Effector CD4-positive, alpha-beta T cell (primary cell): Measurements from ENCODE around the gene PCDHGC3.

Source experiments
- DNase-seq: peaks from one replicate; pipeline ENCODE4 v3.0.0-alpha.2; 2020

PCDHGC3 gene

GRCh38 chr5:141508798-141509611, 33.2 kb downstream of the PCDHGC3 start:
- DNase-seq = no peak

DNA sequence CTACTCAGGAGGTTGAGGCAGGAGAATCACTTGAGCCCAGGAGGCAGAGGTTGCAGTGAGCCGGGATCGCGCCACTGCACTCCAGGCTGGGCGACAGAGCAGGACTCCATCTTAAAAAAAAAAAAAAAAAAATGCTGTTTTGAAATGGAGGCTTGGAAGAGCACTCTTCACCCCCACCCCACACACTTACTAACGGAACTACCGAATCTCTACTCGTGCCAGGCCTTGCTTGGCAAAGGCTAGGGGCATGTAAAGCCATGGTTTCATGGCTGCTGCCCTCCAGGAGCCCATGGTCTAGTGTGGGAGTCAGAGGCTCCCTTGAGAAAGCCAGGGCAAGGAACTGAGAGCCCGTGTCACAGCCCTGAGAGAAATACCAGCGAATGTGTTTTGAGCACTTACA, 34.4 kb downstream of the PCDHGC3 start:
- DNase-seq = no peak

DNA sequence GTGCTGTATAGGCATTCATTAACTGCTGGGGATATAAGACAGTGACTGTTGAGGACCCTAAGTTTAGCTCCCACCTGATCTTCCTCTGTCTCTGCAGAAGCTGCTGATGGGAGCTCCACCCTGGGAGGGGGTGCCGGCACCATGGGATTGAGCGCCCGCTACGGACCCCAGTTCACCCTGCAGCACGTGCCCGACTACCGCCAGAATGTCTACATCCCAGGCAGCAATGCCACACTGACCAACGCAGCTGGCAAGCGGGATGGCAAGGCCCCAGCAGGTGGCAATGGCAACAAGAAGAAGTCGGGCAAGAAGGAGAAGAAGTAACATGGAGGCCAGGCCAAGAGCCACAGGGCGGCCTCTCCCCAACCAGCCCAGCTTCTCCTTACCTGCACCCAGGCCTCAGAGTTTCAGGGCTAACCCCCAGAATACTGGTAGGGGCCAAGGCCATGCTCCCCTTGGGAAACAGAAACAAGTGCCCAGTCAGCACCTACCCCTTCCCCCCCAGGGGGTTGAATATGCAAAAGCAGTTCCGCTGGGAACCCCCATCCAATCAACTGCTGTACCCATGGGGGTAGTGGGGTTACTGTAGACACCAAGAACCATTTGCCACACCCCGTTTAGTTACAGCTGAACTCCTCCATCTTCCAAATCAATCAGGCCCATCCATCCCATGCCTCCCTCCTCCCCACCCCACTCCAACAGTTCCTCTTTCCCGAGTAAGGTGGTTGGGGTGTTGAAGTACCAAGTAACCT, 35.3 kb downstream of the PCDHGC3 start:
- DNase-seq = no peak

DNA sequence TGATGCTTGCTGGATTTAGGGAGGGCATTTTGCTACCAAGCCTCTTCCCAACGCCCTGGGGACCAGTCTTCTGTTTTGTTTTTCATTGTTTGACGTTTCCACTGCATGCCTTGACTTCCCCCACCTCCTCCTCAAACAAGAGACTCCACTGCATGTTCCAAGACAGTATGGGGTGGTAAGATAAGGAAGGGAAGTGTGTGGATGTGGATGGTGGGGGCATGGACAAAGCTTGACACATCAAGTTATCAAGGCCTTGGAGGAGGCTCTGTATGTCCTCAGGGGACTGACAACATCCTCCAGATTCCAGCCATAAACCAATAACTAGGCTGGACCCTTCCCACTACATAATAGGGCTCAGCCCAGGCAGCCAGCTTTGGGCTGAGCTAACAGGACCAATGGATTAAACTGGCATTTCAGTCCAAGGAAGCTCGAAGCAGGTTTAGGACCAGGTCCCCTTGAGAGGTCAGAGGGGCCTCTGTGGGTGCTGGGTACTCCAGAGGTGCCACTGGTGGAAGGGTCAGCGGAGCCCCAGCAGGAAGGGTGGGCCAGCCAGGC, 36.1 kb downstream of the PCDHGC3 start:
- DNase-seq = no peak

- DNase-seq = peak; percentile 83
These were observed 36.7 kb downstream of the PCDHGC3 start for GRCh38 chr5:141512390-141512910.

GRCh38 chr5:141512911-141513626, 37.3 kb downstream of the PCDHGC3 start:
- no peak for DNase-seq

DNA sequence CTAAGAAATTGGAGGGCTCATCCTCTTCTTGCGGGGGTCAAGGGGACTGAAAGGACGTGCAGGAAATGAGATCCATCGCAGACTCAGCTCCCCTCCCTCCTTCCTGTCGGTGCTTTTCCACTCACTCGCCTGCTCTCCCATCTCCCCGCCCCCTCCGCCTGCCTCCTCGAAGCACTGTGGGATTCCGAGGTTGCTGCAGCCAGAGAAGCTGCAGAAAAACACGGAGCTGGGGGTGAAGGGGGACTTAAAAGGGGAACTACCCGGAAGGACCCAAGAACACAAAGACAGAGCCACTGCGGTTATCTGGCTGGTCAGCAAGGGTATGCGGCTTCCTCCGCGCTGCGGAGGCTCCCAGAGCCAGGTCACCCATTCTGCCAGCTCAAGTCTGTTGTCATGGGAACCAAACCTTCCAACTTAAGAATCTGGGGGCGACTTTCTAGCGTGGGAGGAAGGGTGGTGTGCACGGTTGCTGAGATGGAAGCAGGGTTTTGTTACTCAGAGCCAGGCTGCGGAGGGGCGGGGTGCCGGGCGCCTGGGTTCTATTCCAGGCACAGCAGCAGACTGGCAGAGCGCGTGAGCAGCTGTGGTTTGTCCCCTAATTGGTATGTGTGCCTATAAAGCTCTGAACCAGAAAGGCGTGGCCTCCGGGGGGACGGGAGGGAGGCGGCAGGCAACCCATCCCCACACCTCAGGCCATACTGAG, 38.0 kb downstream of the PCDHGC3 start:
- DNase-seq = peak; percentile 12

GRCh38 chr5:141514330-141515133, 38.8 kb downstream of the PCDHGC3 start:
- DNase-seq = no peak

DNA sequence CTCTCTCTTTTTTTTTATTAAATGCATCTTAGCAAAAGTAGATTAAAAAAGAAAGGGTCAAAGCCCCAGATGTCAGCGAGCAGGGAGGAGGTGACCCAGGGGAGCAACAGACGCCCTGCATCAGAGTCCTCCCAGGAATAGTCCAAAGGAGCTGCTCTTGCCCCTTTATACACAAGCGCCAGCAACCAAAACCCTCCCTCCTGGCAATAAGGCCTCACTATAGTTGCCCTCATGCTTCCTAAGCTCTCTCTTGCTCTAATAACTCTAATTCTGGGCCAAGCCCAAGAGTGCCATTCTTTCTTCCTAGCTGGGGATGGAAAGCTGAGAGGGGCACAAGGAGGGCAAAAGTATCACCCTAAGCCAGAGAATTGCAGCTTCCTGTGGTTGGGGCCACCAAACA, 39.4 kb downstream of the PCDHGC3 start:
- no peak for DNase-seq

DNA sequence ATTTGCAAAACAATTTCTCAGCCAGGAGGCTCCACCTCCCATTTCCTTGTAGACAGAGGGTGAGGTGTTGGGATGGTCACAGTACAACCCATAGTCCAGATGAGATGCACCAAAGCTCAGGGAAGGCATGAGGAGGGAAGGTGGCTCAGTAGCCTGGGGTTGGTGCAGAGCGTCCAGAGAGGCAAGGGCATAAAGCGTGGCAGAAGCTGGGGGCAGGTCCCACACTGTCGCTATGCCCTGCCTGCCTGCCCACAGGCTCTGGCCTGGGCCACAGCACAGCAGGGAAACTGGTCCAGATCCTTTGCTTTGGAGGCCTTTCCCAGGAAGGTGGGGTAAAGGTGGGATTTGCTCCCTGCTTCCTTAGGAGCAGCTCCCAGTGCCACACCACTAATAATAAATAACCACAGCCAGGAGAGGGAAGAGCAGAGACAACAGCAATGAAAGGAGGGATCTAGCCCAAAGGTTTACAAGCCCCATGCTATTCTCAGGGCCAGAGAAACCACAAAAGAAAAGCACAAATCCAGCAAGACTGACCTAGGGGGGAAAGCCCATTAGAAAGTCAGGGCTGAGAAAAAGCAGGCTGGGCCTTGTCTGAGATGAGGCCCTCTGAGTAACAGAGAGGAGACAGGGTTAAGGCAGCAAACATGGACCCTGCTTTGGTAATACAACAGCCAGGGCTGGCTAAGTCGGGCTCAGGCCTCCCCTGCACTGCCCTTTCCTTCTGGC, 40.3 kb downstream of the PCDHGC3 start:
- DNase-seq = no peak

GRCh38 chr5:141516672-141517025, 40.9 kb downstream of the PCDHGC3 start:
- DNase-seq = no peak

DNA sequence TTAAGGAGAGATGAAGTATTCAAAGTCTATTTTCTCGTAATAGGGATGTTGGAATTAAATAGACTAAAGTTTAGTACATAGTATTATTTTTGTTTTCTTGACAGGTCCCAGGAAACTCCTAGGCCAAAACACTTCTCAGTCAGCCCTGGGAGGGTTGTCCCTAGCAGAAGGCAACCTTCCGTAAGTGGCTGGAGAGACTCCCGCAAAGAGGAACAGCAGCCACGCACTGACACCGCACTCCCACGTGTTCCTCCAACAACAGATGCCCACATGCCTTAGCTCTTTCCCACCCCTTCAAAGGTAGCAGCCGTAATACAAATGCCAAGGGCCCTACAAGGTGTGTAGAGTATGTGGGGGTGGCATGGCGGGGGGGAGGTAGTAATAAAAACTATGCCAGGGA, 41.5 kb downstream of the PCDHGC3 start:
- DNase-seq = no peak

GRCh38 chr5:141517880-141518617, 42.3 kb downstream of the PCDHGC3 start:
- DNase-seq = no peak

DNA sequence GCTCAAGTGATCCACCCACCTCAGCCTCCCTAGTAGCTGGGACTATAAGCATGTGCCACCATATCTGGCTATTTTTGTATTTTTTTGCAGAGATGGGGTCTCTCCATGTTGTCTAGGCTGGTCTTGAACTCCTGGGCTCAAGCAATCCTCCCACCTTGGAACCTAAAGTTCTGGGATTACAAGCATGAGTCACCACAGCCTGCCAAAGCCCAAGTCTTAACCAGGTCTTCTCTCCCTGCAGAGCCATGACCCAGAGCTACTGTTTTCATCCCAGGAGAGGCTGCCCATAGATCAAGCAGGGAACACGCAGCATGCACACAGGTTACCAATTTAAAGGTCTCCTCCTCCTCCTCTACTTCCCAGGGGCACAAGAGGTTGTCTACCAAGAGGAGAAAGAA, 42.9 kb downstream of the PCDHGC3 start:
- DNase-seq = no peak

GRCh38 chr5:141519605-141520565, 44.1 kb downstream of the PCDHGC3 start:
- DNase-seq = no peak

- DNase-seq = no peak
These were observed 45.5 kb downstream of the PCDHGC3 start for GRCh38 chr5:141521244-141521781.

DNA sequence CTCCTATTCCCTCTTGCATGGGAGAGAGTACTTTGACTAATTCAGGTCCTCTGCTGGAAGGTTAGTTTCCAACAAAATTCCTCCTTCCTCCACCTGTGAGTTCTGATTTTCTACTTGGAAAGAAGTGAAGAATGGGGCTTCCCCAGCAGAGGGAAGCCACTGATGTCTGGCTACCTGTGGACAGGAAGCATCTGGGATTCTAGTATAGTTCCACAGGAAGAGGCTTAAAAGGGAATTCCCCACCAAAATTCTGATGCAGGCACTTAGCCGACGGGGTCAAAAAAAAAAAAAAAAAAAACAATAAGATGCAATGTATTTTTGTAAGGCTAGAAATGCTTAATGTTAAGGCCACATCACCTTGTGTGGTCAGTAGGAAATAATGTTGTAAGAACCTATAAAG, 46.5 kb downstream of the PCDHGC3 start:
- DNase-seq = no peak

DNA sequence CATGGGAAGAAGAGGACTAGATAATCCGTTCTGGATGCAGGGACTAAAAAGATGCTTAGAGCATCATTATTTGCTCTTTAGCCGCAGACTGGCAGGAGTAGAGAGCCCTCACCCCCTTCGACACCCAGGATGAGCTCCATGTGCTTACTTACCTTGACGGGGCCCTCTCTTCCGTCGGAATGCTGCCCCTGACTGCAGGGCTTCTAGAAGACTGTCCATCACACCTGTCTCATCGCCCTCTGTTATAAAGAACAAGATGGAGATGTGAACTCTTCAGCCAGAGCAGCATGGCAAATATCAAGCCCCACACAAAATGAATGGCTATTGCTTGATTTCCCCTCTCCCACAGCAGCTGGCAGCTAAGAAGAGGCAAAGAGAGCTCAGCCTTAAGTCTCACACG, 48.2 kb downstream of the PCDHGC3 start:
- no peak for DNase-seq
